Left lung (tissue), 14 donors: Measurements from ENCODE around the gene RAB29. TPM values are rescaled to one million over a fixed set of nuclear protein-coding genes. Genes with fewer than 3 reads are reported as not detected.
"Not testable (repeated sequence)": the region's sequence is repeated elsewhere in the genome, so short reads cannot be mapped to it uniquely, and the experiment has no call there.

Experiments
- ATAC-seq: fragments of 200-7000 bp; cut with Tn5 transposase; one replicate; pipeline ENCODE4 v1.9.1; 2020; ENCODE audit warnings: moderate library complexity
- DNase-seq, 4 donors: peaks; one replicate each; pipeline ENCODE4 v3.0.0-alpha.2; 2013 to 2020
- H3K27ac ChIP-seq, 2 donors: fragments of 200-600 bp; sonication (generic) in 1 of 2; one replicate each; pipeline versions ENCODE4 v1.5.0 to v1.8.0; 2020 to 2021
- H3K27me3 ChIP-seq, 2 donors: fragments of 200-600 bp; sonication (generic) in 1 of 2; one replicate each; pipeline versions ENCODE4 v1.5.0 to v1.8.0; 2020 to 2021
- H3K36me3 ChIP-seq, 2 donors: fragments of 200-600 bp; sonication (generic) in 1 of 2; one replicate each; pipeline versions ENCODE4 v1.5.0 to v1.8.0; 2020 to 2021
- H3K4me1 ChIP-seq, 2 donors: fragments of 200-600 bp; one replicate each; pipeline ENCODE4 v1.8.0; 2021
- H3K4me3 ChIP-seq, 2 donors: fragments of 200-600 bp; sonication (generic) in 1 of 2; one replicate each; pipeline versions ENCODE4 v1.5.0 to v1.8.0; 2020 to 2021; ENCODE audit warnings: mild to moderate bottlenecking in 1 of 2
- H3K9me3 ChIP-seq, 2 donors: fragments of 200-600 bp; sonication (generic) in 1 of 2; one replicate each; pipeline versions ENCODE4 v1.5.0 to v1.8.0; 2020 to 2021
- intact Hi-C, 2 donors: fragments of 100-400 bp; cut with DNase I; formaldehyde crosslinking; loops; one replicate each; pipeline versions ENCODE4 v1.11.2 to v1.14.2; 2022
- long read RNA-seq, 12 donors: library from polyadenylated mRNA in 2 of 12; unstranded in 2 of 12; transcript quantifications; one replicate each; pipeline ENCODE4 v2.0.0 and lab custom pipeline, GENCODE V29; 2019 to 2026
- polyA plus RNA-seq, 6 donors: library from polyadenylated mRNA; unstranded; fragments of 120-200 nt; gene quantifications; one replicate each; pipeline ENCODE4 v1.2.1, GENCODE V29; 2013; ENCODE audit not compliant: insufficient read length in 6 of 6
- total RNA-seq, 2 donors: library from RNA; stranded (reverse); fragmentation: NEBNext Ultra II Directional; extraction: Animal tissue kit (Norgen Biotek cat#: 25700); gene quantifications; one replicate each; pipeline ENCODE4 v1.2.1, GENCODE V29; 2021
- TF ChIP-seq, protein P1 (sequence below), 2 donors: fragments of 200-600 bp; sonication (generic) in 1 of 2; IDR thresholded peaks; one replicate each; pipeline versions ENCODE4 v1.5.0 to v1.8.0; 2021; ENCODE audit warnings: antibody characterized with exemption in 2 of 2
- donor health status: DM: no; HTN: yes; CAD: no.
- donor health status: DM: no; HTN: no; CAD: no.

RAB29 gene
- total RNA-seq (10 to 100 TPM; 18.8 to 29.9 TPM), polyA plus RNA-seq (10 to 100 TPM in 1 of 6 donors, 1 to 10 TPM in 5; 6.1 to 10.0 (median 7.9) TPM)
- long read RNA-seq, donor 1, partial matches to known transcripts: 0 of 3 reads
- long read RNA-seq, donor 1, other reads (novel, unspliced or antisense): 0 of 3 reads
- long read RNA-seq, donor 2: 0 reads
- long read RNA-seq, donor 3: 0 reads
- long read RNA-seq, donor 4, partial matches to known transcripts: 1 of 18 reads
- long read RNA-seq, donor 4, other reads (novel, unspliced or antisense): 6 of 18 reads
- long read RNA-seq, donor 5, partial matches to known transcripts: 0 of 2 reads
- long read RNA-seq, donor 5, other reads (novel, unspliced or antisense): 0 of 2 reads
- long read RNA-seq, donor 6: 0 reads
- long read RNA-seq, donor 7, partial matches to known transcripts: 0 of 1 reads
- long read RNA-seq, donor 7, other reads (novel, unspliced or antisense): 0 of 1 reads
- long read RNA-seq, donor 8: 0 reads
- long read RNA-seq, donor 9: 0 reads
- long read RNA-seq, donor 10, transcript RAB29-203 (5 exons, 1,157 nt): major isoform, 5 of 27 reads
- long read RNA-seq, donor 10, partial matches to known transcripts: 2 of 27 reads
- long read RNA-seq, donor 10, other reads (novel, unspliced or antisense): 15 of 27 reads
- long read RNA-seq, donor 11: 0 reads
- long read RNA-seq, donor 12, partial matches to known transcripts: 0 of 3 reads
- long read RNA-seq, donor 12, other reads (novel, unspliced or antisense): 0 of 3 reads

DNA sequence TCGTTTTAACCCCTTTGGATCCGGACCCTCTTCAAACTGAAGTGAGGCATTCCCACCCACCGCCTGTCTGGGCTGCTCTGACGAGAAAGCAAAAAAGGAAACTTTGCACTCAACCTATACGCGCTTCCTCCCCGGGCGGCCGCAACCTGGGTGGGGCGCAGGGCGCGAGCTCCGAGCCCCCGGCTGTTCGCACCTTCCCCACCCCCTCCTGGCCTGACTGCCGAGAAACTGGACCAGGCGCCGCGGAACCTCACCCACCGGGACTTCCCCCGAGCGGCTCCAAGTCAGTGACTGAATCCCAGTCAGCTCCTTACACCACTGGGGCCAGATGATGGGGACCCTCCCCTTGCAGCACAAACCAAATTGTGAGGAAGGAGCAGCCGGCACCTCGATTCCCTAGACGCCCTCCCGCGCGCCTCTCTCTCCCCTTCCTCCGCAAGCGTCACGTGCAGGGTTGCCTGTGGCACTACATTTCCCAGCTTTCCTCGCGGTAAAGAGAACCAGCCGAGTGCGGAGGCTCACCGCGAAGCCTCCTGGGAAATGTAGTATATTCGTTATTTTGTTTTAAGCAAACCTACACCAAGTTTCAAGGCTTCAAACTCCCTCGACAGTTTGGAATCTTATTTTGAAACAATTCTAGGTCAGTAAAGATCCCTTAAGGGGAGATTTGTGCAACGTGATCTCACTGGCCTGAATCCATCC lies at the start of gene RAB29:
TSS of gene RAB29 (minus strand) at position 468 of the 702 bp plus-strand sequence. CDS start 526 bp downstream, outside the sequence.
- TF ChIP-seq, protein P1, sequence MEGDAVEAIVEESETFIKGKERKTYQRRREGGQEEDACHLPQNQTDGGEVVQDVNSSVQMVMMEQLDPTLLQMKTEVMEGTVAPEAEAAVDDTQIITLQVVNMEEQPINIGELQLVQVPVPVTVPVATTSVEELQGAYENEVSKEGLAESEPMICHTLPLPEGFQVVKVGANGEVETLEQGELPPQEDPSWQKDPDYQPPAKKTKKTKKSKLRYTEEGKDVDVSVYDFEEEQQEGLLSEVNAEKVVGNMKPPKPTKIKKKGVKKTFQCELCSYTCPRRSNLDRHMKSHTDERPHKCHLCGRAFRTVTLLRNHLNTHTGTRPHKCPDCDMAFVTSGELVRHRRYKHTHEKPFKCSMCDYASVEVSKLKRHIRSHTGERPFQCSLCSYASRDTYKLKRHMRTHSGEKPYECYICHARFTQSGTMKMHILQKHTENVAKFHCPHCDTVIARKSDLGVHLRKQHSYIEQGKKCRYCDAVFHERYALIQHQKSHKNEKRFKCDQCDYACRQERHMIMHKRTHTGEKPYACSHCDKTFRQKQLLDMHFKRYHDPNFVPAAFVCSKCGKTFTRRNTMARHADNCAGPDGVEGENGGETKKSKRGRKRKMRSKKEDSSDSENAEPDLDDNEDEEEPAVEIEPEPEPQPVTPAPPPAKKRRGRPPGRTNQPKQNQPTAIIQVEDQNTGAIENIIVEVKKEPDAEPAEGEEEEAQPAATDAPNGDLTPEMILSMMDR (IDR thresholded peaks at IDR 0.05): no peak
- Histone ChIP-seq H3K4me1 (peaks cover 0 to 24% of the 10 kb centered on the region in 2 donors), H3K27ac (peak within 1 kb of the TSS; percentile 29 to 81), H3K9me3 (no peaks in the 10 kb centered on the region), H3K36me3 (peaks cover 0 to 14% of the 10 kb centered on the region in 2 donors), H3K4me3 (peak within 1 kb of the TSS; percentile 52 to 73), H3K27me3 (no peaks in the 10 kb centered on the region)
- intact Hi-C loops: no loop called here
- ATAC-seq (peak; percentile 99), DNase-seq (peak; percentile 68 to 92 (median 83))

GRCh38 chr1:205824180-205824579 lies 48.9 kb upstream of the RAB29 start:
- ATAC-seq: no peak
- TF ChIP-seq, protein P1 (IDR thresholded peaks at IDR 0.05): no peak
- no peak overlapping the region for H3K4me3 ChIP-seq
- H3K27me3 ChIP-seq: peaks cover 0 to 6% of the 10 kb centered on the region in 2 donors
- intact Hi-C loops: no loop called here
- H3K4me1 ChIP-seq: no peaks in the 10 kb centered on the region
- H3K36me3 ChIP-seq: no peaks in the 10 kb centered on the region
- no peak overlapping the region for H3K27ac ChIP-seq
- no peak for DNase-seq
- H3K9me3 ChIP-seq: no peaks in the 10 kb centered on the region

DNA sequence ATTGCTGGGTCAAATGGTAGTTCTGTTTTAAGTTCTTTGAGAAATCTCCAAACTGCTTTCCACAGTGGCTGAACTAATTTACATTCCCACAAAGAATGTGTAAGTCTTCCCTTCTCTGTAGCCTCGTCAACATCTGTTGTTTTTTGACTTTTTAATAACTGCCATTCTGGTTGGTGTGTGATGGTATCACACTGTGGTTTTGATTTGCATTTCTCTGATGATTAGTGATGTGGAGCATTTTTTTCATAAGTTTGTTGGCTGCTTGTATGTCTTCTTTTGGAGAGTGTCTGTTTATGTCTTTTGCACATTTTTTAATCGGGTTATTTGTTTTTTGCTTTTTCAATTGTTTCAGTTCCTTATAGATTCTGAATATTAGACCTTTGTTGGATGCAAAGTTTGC lies 48.0 kb upstream of the RAB29 start:
- H3K4me1 ChIP-seq, intact Hi-C loops, H3K27ac ChIP-seq, H3K4me3 ChIP-seq, H3K27me3 ChIP-seq, H3K9me3 ChIP-seq, H3K36me3 ChIP-seq, DNase-seq, ATAC-seq: not testable (repeated sequence)

DNA sequence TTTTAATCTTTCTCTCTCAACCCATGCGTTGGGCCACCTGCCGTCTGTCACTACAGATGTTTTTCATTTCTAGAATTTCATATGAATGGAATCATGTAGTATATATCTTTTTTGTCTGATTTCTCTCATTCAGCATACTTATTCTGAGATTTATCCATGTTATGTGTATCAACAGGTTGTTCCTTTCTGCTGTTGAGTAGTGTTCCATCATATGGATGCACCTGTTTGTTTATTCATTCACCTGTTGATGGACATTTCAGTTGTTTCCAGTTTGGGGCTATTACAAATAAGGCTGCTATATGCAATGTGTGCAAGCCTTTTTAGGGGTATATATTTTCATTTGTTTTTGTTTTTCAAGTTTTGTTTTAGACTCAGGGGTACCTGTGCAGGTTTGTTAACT lies 47.1 kb upstream of the RAB29 start:
- no peak overlapping the region for H3K4me3 ChIP-seq
- intact Hi-C loops: no loop called here
- H3K4me1 ChIP-seq: no peaks in the 10 kb centered on the region
- no peak for DNase-seq
- H3K9me3 ChIP-seq: no peaks in the 10 kb centered on the region
- no peaks in the 10 kb centered on the region for H3K36me3 ChIP-seq
- H3K27me3 ChIP-seq: peaks cover 0 to 2% of the 10 kb centered on the region in 2 donors
- TF ChIP-seq, protein P1 (IDR thresholded peaks at IDR 0.05): no peak
- ATAC-seq: no peak
- H3K27ac ChIP-seq: no peak overlapping the region

DNA sequence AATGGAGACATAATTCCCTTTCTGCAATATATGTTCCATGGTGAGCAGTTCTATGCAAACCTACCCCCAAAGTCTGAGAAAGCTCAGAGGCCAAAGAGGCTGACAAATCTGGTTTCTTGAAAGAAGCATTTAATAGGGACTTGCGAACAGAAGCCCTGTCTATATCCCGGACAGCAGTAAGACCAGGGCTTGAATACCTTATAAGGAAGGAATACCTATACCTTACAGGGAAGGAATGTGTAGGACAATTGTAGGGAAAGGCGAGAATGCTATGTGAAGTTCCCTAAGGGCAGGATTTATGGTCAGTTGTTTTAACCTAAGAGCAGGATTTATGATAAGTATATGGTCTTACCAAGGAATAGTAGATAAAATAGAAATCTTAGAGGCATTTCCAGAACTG lies 42.7 kb upstream of the RAB29 start:
- DNase-seq (no peak), ATAC-seq (no peak)
- Histone ChIP-seq H3K27me3 (peaks cover 0 to 16% of the 10 kb centered on the region in 2 donors), H3K9me3 (no peaks in the 10 kb centered on the region), H3K4me3 (no peak overlapping the region), H3K36me3 (no peaks in the 10 kb centered on the region), H3K4me1 (peaks cover 5 to 8% of the 10 kb centered on the region in 2 donors), H3K27ac (no peak overlapping the region)
- TF ChIP-seq, protein P1 (IDR thresholded peaks at IDR 0.05): no peak
- intact Hi-C loops: no loop called here
